ENCODE results near the gene PCGF1.

Gene PCGF1

DNA sequence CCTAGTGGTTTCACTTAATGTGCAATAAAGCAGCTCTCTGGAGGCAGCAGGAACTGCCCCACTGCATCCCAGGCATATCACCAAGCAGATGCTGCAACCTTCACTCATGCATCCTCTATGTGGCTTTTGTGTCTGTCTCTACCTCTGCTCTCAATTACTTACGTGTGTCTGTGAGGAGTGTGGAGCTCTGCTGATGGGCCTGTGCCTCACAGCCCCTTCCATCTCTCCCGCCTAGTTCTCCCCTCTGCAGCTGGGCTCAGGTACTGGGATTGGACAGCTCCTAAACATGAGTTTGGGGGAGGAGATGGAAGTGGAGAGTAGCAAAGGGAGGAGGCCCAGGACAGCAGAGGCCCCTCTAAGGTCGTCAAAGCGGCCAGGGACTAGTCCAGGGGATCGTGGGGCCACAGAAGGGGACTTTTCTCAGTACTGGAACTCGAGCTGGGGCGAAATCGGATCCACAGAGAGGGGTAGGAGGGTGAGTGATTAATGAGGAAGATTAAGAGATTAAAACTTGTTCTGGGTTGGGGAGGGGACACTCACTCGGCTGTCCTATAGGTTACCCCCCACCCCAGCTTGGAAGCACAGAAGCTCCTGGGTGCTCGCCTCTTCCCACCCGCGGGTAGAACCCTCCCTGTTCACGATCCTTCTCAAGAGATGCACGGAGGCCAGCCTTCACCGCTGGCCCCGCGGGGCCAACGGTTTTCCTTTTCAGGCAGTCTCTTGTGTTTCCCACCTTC is 6.0 kb downstream of the PCGF1 start:
- no peak for TF ChIP-seq CTCF (IDR thresholded peaks at IDR 0.05; ENCODE audit: borderline replicate concordance, insufficient read depth, low read depth, low read length)
- no peak overlapping the region for H3K4me3 ChIP-seq (ENCODE audit: low read depth, low read length)

- no peak for TF ChIP-seq CTCF (IDR thresholded peaks at IDR 0.05; ENCODE audit: borderline replicate concordance, insufficient read depth, low read depth, low read length)
- H3K4me3 ChIP-seq (ENCODE audit: low read depth, low read length), result no peak overlapping the region
These were observed 6.9 kb downstream of the PCGF1 start for GRCh38 chr2:74500578-74500946.

DNA sequence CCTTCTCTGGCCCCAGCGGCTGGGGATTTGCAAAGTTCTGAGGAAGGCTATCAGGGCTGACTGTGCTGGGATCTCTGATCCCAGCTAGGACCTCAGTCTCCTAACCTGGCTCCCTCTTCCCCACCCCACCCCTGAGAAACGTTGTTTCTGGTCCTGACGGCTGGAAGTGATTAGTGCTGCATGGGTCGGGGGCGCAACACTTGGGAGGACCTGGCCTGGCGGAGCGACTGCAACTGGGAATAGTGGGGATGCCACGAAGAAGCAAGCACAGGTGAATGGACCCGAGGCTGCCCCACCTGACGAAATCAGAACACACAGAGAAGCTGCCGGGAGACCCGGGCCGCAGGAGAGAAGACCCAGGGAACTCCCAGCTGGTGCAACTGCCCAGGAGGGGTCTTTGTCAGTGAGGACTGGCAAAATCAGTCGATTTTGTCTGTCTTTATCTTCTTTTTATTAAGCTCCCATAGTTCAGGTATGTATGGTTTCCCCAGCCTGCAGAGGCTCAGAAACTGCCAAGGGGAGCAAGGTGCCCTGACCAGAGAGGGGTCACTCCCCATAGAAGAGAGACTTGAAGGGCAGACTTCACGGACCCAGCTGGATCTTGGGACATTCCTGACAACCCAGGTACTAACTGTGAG is 7.4 kb downstream of the PCGF1 start:
- no peak for TF ChIP-seq CTCF (IDR thresholded peaks at IDR 0.05; ENCODE audit: borderline replicate concordance, insufficient read depth, low read depth, low read length)
- H3K4me3 ChIP-seq (ENCODE audit: low read depth, low read length), result no peak overlapping the region

DNA sequence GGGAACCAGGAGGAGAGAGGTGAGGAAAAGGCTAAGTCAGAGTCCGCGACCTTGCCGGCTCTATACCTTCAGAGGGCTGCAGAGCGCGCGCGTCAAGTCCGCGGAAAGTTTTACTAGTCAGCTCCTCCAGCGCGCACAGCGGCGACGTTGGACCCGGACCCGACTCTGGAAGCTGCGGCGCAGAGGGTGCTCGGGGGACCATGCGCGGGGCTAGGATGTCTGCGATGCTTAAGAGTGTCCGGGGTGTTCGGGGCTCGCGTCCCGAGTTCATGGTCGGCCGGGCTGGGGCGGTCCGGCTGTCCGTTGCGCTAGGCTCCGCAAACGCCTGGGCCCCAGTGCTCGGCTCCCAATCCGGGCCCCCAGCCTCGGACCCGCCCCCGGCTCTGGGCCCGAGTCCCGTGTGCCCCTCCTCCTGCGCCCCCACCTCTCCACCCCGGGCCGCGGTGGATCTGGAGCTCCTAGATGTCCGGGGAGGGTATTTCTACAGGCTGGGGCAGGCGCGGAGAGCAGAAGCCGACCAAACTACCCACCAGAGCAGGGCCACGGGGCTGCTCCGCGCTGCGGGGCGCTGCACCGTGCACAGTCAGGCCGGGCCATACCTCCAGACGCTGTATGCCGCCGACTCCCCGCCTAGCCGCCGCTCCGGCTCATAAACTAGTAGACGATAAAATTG is 8.1 kb downstream of the PCGF1 start, which contains the start of gene LBX2:
TSS of gene LBX2 (minus strand) at position 337 of the 673 bp plus-strand sequence. CDS start at position 271, 66 bp downstream.
- peak within 1 kb of the TSS; percentile 26 for H3K4me3 ChIP-seq (ENCODE audit: low read depth, low read length)

GRCh38 chr2:74498500-74499266 is 8.8 kb downstream of the PCGF1 start:
- TF ChIP-seq CTCF (IDR thresholded peaks at IDR 0.05; ENCODE audit: borderline replicate concordance, insufficient read depth, low read depth, low read length), result no peak
- peak overlapping the region; percentile 26 for H3K4me3 ChIP-seq (ENCODE audit: low read depth, low read length)

More for the DNA sequence above, 8.1 kb downstream of the PCGF1 start, which contains the start of gene LBX2:
- TF ChIP-seq CTCF (IDR thresholded peaks at IDR 0.05; ENCODE audit: borderline replicate concordance, insufficient read depth, low read depth, low read length), result no peak

DNA sequence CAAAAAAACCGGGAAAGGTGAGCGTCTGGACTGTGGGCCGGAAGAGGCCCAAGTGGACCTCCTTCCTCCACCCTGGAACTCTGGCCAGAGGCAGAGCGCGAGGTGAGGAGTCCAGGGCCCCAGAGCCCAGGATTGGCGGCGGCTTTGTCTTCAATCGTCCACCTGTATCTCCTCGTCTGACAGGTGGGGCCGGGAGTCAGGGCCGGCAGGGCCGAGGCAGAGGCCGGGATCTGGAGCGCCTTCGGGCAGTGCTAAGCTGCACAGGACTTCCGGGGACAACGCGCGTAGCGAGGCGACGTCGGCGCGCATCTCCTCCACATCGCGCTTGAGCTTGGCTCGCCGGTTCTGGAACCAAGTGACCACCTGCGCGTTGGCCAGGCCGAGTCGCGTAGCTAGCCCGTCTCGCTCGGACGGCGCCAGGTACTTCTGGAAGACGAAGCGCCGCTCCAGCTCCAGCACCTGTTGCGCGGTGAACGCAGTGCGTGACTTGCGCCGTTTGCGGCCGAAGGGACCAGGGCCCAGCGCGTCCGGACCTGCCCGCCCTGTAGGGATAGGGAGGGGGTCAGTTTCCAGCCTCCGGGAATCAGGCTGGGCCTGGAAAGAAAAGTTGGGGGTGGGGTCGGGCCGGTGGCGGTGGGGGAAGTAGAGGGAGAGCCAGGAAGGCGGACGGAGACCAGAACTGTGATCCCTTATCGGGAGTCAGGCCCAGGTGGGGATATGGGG is 9.6 kb downstream of the PCGF1 start:
- TF ChIP-seq CTCF (IDR thresholded peaks at IDR 0.05; ENCODE audit: borderline replicate concordance, insufficient read depth, low read depth, low read length), result no peak
- peak overlapping the region; percentile 26 for H3K4me3 ChIP-seq (ENCODE audit: low read depth, low read length)
